Body of pancreas (tissue), 4 donors: ENCODE measurements around the gene ZNF124. TPM values are rescaled to one million over a fixed set of nuclear protein-coding genes. Genes with fewer than 3 reads are reported as not detected.
"Not testable (repeated sequence)": the region's sequence is repeated elsewhere in the genome, so short reads cannot be mapped to it uniquely, and the experiment has no call there.

Source experiments
- ATAC-seq: fragments of 150-250 bp; one replicate; pipeline ENCODE4 v1.9.1; 2016
- DNase-seq, 4 donors: peaks; one replicate each; pipeline ENCODE4 v3.0.0-alpha.2; 2019
- H3K27ac ChIP-seq, 4 donors: fragments of 200-600 bp; sonication (generic); 1 replicate in 3 of 4; 2 replicates in 1 of 4; pipeline versions ENCODE4 v1.5.1 to v1.6.1; 2016 to 2019; ENCODE audit warnings: mild to moderate bottlenecking in 1 of 4, mixed read lengths in 1 of 4, moderate library complexity in 1 of 4
- H3K27me3 ChIP-seq, 2 donors: fragments of 200-600 bp; sonication (generic); one replicate each; pipeline ENCODE4 v1.6.0; 2016; ENCODE audit warnings: mild to moderate bottlenecking in 1 of 2
- H3K36me3 ChIP-seq, 2 donors: fragments of 200-600 bp; sonication (generic); replicated peaks in 1 of 2; 2 replicates each; pipeline ENCODE4 v1.5.1; 2016; ENCODE audit warnings: low read depth in 2 of 2; ENCODE audit not compliant: insufficient read depth in 1 of 2
- H3K4me1 ChIP-seq: fragments of 200-600 bp; sonication (generic); one replicate; pipeline ENCODE4 v1.6.0; 2016
- H3K4me3 ChIP-seq, 2 donors: fragments of 200-600 bp; sonication (generic); 1 replicate in 1 of 2; 2 replicates in 1 of 2; pipeline ENCODE4 v1.5.1; 2016 to 2019
- H3K9me3 ChIP-seq, 3 donors: fragments of 200-600 bp; sonication (generic); 1 replicate in 2 of 3; 2 replicates in 1 of 3; pipeline ENCODE4 v1.5.1; 2016
- POLR2A ChIP-seq, 3 donors: fragments of 450-650 bp; IDR thresholded peaks; one replicate each; pipeline ENCODE4 v1.6.1; 2016; ENCODE audit warnings: antibody characterized with exemption in 3 of 3, mild to moderate bottlenecking in 2 of 3
- WGBS, 2 donors: methylation state at CpG; one replicate each; pipeline ENCODE4 v1.1.5; 2017; 5-methylcytosine and 5-hydroxymethylcytosine counted together
- intact Hi-C: fragments of 100-400 bp; cut with DNase I; formaldehyde crosslinking; loops from one replicate; pipeline ENCODE4 v1.15.1; 2023
- total RNA-seq, 2 donors: library from RNA; depleted of rRNA; stranded (reverse); fragments of >200 nt; gene quantifications; one replicate each; pipeline ENCODE4 v1.1.0, GENCODE V29; 2016
- TF ChIP-seq, protein P1 (sequence below), 7 experiments: fragments of 450-650 bp in 4 of 7; fragments of 200-600 bp in 3 of 7; sonication (generic) in 3 of 7; IDR thresholded peaks; one replicate each; pipeline ENCODE4 v1.5.1; 2016 to 2019; ENCODE audit warnings: antibody characterized with exemption in 7 of 7

Gene ZNF124
- total RNA-seq, 2 donors from 2014 or later = 20.8 to 32.4 TPM

DNA sequence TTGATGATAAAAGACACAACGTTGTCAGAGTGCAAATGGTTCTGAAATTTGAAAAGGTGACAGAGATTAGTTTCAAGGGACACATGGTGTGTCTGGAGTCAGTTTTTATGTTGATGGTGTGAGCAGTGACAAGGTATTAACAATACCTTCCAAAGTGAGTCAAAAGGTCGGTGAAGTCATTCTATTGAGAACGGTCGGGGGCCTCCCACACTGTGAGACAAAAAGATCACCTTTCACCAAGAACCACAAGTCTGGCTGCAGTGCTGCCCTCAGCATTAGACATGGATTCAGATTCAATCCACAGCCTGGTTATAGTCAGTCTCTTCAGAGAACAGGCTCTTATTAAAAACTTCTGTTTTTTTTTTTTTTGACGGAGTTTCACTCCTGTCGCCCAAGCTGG lies 26.5 kb downstream of the ZNF124 start:
- H3K27ac ChIP-seq = no peak overlapping the region
- intact Hi-C loops = no loop called here
- no peaks in the 10 kb centered on the region for H3K36me3 ChIP-seq
- ATAC-seq (no peak), DNase-seq (no peak)
- no peaks in the 10 kb centered on the region for H3K4me1 ChIP-seq
- peaks cover 0 to 83% (median 4%) of the 10 kb centered on the region in 3 donors for H3K9me3 ChIP-seq
- H3K4me3 ChIP-seq = no peak overlapping the region
- H3K27me3 ChIP-seq = no peaks in the 10 kb centered on the region
- WGBS, 2 donors = 93 to 95% methylated on average over 6 of the region's 6 CpGs
- TF ChIP-seq, protein P1, sequence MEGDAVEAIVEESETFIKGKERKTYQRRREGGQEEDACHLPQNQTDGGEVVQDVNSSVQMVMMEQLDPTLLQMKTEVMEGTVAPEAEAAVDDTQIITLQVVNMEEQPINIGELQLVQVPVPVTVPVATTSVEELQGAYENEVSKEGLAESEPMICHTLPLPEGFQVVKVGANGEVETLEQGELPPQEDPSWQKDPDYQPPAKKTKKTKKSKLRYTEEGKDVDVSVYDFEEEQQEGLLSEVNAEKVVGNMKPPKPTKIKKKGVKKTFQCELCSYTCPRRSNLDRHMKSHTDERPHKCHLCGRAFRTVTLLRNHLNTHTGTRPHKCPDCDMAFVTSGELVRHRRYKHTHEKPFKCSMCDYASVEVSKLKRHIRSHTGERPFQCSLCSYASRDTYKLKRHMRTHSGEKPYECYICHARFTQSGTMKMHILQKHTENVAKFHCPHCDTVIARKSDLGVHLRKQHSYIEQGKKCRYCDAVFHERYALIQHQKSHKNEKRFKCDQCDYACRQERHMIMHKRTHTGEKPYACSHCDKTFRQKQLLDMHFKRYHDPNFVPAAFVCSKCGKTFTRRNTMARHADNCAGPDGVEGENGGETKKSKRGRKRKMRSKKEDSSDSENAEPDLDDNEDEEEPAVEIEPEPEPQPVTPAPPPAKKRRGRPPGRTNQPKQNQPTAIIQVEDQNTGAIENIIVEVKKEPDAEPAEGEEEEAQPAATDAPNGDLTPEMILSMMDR (IDR thresholded peaks at IDR 0.05) = no peak
- no peak for TF ChIP-seq POLR2A (IDR thresholded peaks at IDR 0.05)

DNA sequence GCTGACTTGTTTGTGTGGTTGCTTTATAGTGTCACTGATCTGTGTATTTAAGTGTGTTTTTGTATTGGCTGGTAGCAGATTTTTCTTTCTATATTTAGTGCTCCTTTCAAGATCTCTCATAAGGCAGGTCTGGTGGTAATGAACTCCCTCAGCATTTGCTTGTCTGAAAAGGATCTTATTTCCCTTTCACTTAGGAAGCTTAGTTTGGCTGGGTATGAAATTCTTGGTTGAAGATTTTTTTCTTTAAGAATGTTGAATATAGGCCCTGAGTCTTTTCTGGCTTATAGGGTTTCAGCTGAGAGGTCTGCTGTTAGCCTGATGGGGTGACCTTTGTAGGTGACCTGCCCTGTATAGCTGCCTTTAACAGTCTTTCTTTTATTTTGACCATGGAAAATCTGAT lies 32.3 kb downstream of the ZNF124 start:
- H3K9me3 ChIP-seq = peaks cover 0 to 63% (median 0%) of the 10 kb centered on the region in 3 donors
- not testable (repeated sequence) for DNase-seq

GRCh38 chr1:247131236-247131635 lies 40.6 kb downstream of the ZNF124 start:
- intact Hi-C loops = no loop called here
- no peaks in the 10 kb centered on the region for H3K36me3 ChIP-seq
- H3K27ac ChIP-seq = no peak overlapping the region
- peaks cover 0 to 16% (median 0%) of the 10 kb centered on the region in 3 donors for H3K9me3 ChIP-seq
- H3K4me3 ChIP-seq = no peak overlapping the region
- peaks cover 5% of the 10 kb centered on the region for H3K4me1 ChIP-seq
- 94 to 97% methylated on average over 7 to 10 of the region's 10 CpGs for WGBS, 2 donors
- DNase-seq = no peak
- no peak for ATAC-seq
- no peaks in the 10 kb centered on the region for H3K27me3 ChIP-seq
- no peak for TF ChIP-seq POLR2A (IDR thresholded peaks at IDR 0.05)
- TF ChIP-seq, protein P1 (IDR thresholded peaks at IDR 0.05) = no peak

More for the DNA sequence above, 32.3 kb downstream of the ZNF124 start:
- ATAC-seq, H3K27ac ChIP-seq, H3K27me3 ChIP-seq, intact Hi-C loops, H3K4me1 ChIP-seq, H3K36me3 ChIP-seq, H3K4me3 ChIP-seq: not testable (repeated sequence)

- WGBS, 2 donors = 28 to 37% methylated on average over 12 to 13 of the region's 18 CpGs
- Histone ChIP-seq H3K9me3 (peaks cover 0 to 11% (median 0%) of the 10 kb centered on the region in 3 donors), H3K27ac (peak overlapping the region in 1 of 4 donors; percentile 29)
- not testable (repeated sequence) for H3K27me3 ChIP-seq, DNase-seq, H3K36me3 ChIP-seq, ATAC-seq, H3K4me3 ChIP-seq, H3K4me1 ChIP-seq
- intact Hi-C loops = loop anchor here (10.0 kb wide), 1 partner anchor 47 kb away; the partner anchor contains the start of gene ZNF124
Observed at GRCh38 chr1:247127519-247128282, 44.1 kb downstream of the ZNF124 start.

DNA sequence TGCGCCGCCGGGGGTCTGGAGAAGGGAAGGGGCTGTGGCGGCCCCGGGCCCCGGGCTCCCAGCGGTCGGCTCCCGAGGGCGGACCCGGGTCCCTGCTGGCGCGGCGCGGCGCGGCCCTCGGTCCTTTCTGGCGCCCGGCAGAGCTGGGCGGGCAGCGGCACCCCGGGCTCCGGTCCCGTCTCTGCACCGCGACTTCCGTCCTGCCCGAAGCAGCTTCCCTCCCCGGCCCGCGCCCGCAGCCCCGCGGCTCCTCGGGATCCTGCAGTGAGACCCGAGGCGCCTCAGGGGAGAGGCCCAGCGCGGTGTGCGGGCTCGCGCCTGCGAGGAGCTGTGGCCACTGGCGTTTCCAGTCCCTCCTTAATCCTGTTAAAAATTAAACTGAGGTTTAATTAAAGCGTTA lies 45.2 kb downstream of the ZNF124 start:
- not testable (repeated sequence) for H3K4me1 ChIP-seq, H3K36me3 ChIP-seq, DNase-seq, H3K4me3 ChIP-seq, H3K27ac ChIP-seq, H3K27me3 ChIP-seq
- intact Hi-C loops = loop anchor here (10.0 kb wide), 1 partner anchor 48 kb away; the partner anchor contains the start of gene ZNF124
- H3K9me3 ChIP-seq = peaks cover 0 to 11% (median 0%) of the 10 kb centered on the region in 3 donors
- ATAC-seq = peak; percentile 76
- no CpG with 5 or more reads among the region's 46 CpGs for WGBS, 2 donors

DNA sequence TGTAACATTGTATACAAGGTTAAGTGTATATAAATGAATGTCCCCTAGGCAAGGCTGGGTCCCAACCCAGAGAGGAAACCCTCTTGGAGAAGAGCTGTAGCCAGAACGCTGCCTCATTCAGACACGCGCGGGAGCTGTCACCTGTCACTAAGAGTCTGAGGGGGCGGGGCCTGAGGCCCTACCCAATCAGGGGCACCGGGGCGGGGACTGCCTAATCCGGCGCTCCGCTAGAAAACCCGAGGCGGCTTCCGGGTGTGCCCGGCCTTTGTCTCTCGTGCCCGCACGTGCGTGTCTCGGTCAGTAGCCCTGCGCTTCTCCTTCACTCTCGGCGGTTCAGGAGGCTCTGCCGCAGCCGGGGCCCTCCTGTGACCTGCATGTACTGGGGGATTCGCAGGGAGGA lies 45.7 kb downstream of the ZNF124 start:
- no CpG with 5 or more reads among the region's 25 CpGs for WGBS, 2 donors
- not testable (repeated sequence) for H3K4me1 ChIP-seq, H3K4me3 ChIP-seq, H3K9me3 ChIP-seq, H3K27ac ChIP-seq, H3K36me3 ChIP-seq, DNase-seq, H3K27me3 ChIP-seq
- peak; percentile 99 for ATAC-seq
- intact Hi-C loops = loop anchor here (10.0 kb wide), 1 partner anchor 49 kb away; the partner anchor contains the start of gene ZNF124
